ENCODE measurements around the gene BRD4. TPM values are rescaled to one million over a fixed set of nuclear protein-coding genes. Genes with fewer than 3 reads are reported as not detected.

The BRD4 gene
- total and polyA plus RNA-seq, 11 donors: 31.1 to 78.9 (median 61.8) TPM

GRCh38 chr19:15292140-15292539 lies 40.2 kb downstream of the BRD4 start:
- Histone ChIP-seq H3K27ac (no peak overlapping the region), H3K27me3 (no peaks in the 10 kb centered on the region), H3K36me3 (peaks cover 0 to 7% (median 0%) of the 10 kb centered on the region in 9 donors), H3K4me1 (peaks cover 49 to 100% (median 100%) of the 10 kb centered on the region in 12 donors), H3K9me3 (no peaks in the 10 kb centered on the region), H3K4me3 (no peak overlapping the region)
- TF ChIP-seq POLR2A (IDR thresholded peaks at IDR 0.05): no peak
- ATAC-seq: no peak
- DNase-seq: no peak
- intact Hi-C loops (cut with DNase I): loop anchor here in 2 of 10 donors (5.0 kb wide), 1 partner anchor 35 kb away; no protein-coding TSS in a partner anchor
- 88 to 94% (median 91%) methylated on average over 7 of the region's 7 CpGs for WGBS, 4 donors

- DNase-seq (no peak), ATAC-seq (no peak)
- TF ChIP-seq CTCF (IDR thresholded peaks at IDR 0.05): no peak
- no peak for TF ChIP-seq POLR2A (IDR thresholded peaks at IDR 0.05)
- intact Hi-C loops (cut with DNase I): loop anchor here in 2 of 10 donors (5.0 kb wide), 1 partner anchor 36 kb away; no protein-coding TSS in a partner anchor
- 49 to 60% (median 59%) methylated on average over 4 of the region's 4 CpGs for WGBS, 4 donors
- H3K27ac ChIP-seq: no peak overlapping the region
- no peaks in the 10 kb centered on the region for H3K27me3 ChIP-seq
- H3K9me3 ChIP-seq: no peaks in the 10 kb centered on the region
- peaks cover 0 to 6% (median 0%) of the 10 kb centered on the region in 9 donors for H3K36me3 ChIP-seq
- peaks cover 48 to 100% (median 100%) of the 10 kb centered on the region in 12 donors for H3K4me1 ChIP-seq
- H3K4me3 ChIP-seq: no peak overlapping the region
These were observed 40.8 kb downstream of the BRD4 start for GRCh38 chr19:15291548-15292021.

- intact Hi-C loops (cut with DNase I): loop anchor here in 2 of 10 donors (5.0 kb wide), 1 partner anchor 36 kb away; no protein-coding TSS in a partner anchor
- no peaks in the 10 kb centered on the region for H3K27me3 ChIP-seq
- no peak for ATAC-seq
- WGBS, 4 donors: 56 to 86% (median 70%) methylated on average over 1 of the region's 1 CpG
- peaks cover 48 to 100% (median 100%) of the 10 kb centered on the region in 12 donors for H3K4me1 ChIP-seq
- H3K9me3 ChIP-seq: no peaks in the 10 kb centered on the region
- H3K4me3 ChIP-seq: no peak overlapping the region
- no peak overlapping the region for H3K27ac ChIP-seq
- peaks cover 0 to 1% (median 0%) of the 10 kb centered on the region in 9 donors for H3K36me3 ChIP-seq
- TF ChIP-seq CTCF (IDR thresholded peaks at IDR 0.05) (no peak), POLR2A (IDR thresholded peaks at IDR 0.05) (no peak)
- no peak for DNase-seq
These were observed 41.2 kb downstream of the BRD4 start for GRCh38 chr19:15291089-15291488.

- ATAC-seq (no peak), DNase-seq (no peak)
- H3K27me3 ChIP-seq: no peaks in the 10 kb centered on the region
- intact Hi-C loops (cut with DNase I): loop anchor here in 2 of 10 donors (5.0 kb wide), 1 partner anchor 37 kb away; no protein-coding TSS in a partner anchor
- 42 to 59% (median 54%) methylated on average over 7 of the region's 7 CpGs for WGBS, 4 donors
- H3K36me3 ChIP-seq: no peaks in the 10 kb centered on the region
- no peak overlapping the region for H3K4me3 ChIP-seq
- TF ChIP-seq CTCF (IDR thresholded peaks at IDR 0.05) (no peak), POLR2A (IDR thresholded peaks at IDR 0.05) (no peak)
- no peaks in the 10 kb centered on the region for H3K9me3 ChIP-seq
- no peak overlapping the region for H3K27ac ChIP-seq
- H3K4me1 ChIP-seq: peaks cover 40 to 100% (median 100%) of the 10 kb centered on the region in 12 donors
These were observed 42.2 kb downstream of the BRD4 start for GRCh38 chr19:15290166-15290565.
